HUES48 (cell line): ENCODE results near the gene MT1F.

Experiments used
- H3K27ac ChIP-seq: one replicate; pipeline ENCODE4 v1.7.0; 2013; ENCODE audit warnings: low read depth, low read length, inconsistent platforms
- H3K27me3 ChIP-seq: 2 replicates; pipeline ENCODE4 v1.6.1; 2013; ENCODE audit warnings: mild to moderate bottlenecking, low read length; ENCODE audit not compliant: control insufficient read depth, insufficient read depth
- H3K36me3 ChIP-seq: 2 replicates; pipeline ENCODE4 v1.6.1; 2013; ENCODE audit warnings: low read length; ENCODE audit not compliant: control insufficient read depth, insufficient read depth
- H3K4me1 ChIP-seq: 2 replicates; pipeline ENCODE4 v1.6.1; 2013; ENCODE audit warnings: mild to moderate bottlenecking, low read length; ENCODE audit not compliant: control insufficient read depth, insufficient read depth
- H3K4me3 ChIP-seq: 2 replicates; pipeline ENCODE4 v1.5.1; 2013; ENCODE audit warnings: mild to moderate bottlenecking, low read depth, low read length
- H3K9ac ChIP-seq: 2 replicates; pipeline ENCODE4 v1.6.1; 2013; ENCODE audit warnings: mild to moderate bottlenecking, low read depth, low read length, moderate library complexity
- H3K9me3 ChIP-seq: 2 replicates; pipeline ENCODE4 v1.6.1; 2013; ENCODE audit warnings: low read length; ENCODE audit not compliant: control insufficient read depth, insufficient read depth

Gene MT1F

GRCh38 chr16:56657555-56658326, at the start of gene MT1F:
TSS of gene MT1F (plus strand) at chr16:56657959. CDS start at chr16:56658059, 100 bp downstream.
- Histone ChIP-seq H3K9ac (no peak within 1 kb of the TSS), H3K9me3 (no peaks in the 10 kb centered on the region), H3K36me3 (no peaks in the 10 kb centered on the region), H3K4me1 (peaks cover 11% of the 10 kb centered on the region), H3K4me3 (peak within 1 kb of the TSS; percentile 66), H3K27me3 (peaks cover 88% of the 10 kb centered on the region), H3K27ac (peak within 1 kb of the TSS; percentile 83)

- no peaks in the 10 kb centered on the region for H3K36me3 ChIP-seq
- H3K9ac ChIP-seq, result no peak within 1 kb of the TSS; the same call in 1 of the 2 replicates
- no peaks in the 10 kb centered on the region for H3K9me3 ChIP-seq
- H3K4me3 ChIP-seq, result peak within 1 kb of the TSS; percentile 65
- H3K4me1 ChIP-seq, result peaks cover 32% of the 10 kb centered on the region
- H3K27ac ChIP-seq, result no peak within 1 kb of the TSS
- peaks cover 79% of the 10 kb centered on the region for H3K27me3 ChIP-seq
These were observed 49.5 kb upstream of the MT1F start, which contains the start of gene MT2A for GRCh38 chr16:56608043-56608875. TSS of gene MT2A (plus strand) at chr16:56608584. CDS start at chr16:56608656, 72 bp downstream.

GRCh38 chr16:56608876-56609462, 48.8 kb upstream of the MT1F start:
- Histone ChIP-seq H3K27ac (no peak overlapping the region), H3K36me3 (no peaks in the 10 kb centered on the region), H3K9ac (no peak overlapping the region), H3K4me3 (peak overlapping the region; percentile 65), H3K4me1 (peaks cover 32% of the 10 kb centered on the region), H3K27me3 (peaks cover 86% of the 10 kb centered on the region), H3K9me3 (no peaks in the 10 kb centered on the region)

- Histone ChIP-seq H3K36me3 (no peaks in the 10 kb centered on the region), H3K27me3 (peaks cover 92% of the 10 kb centered on the region), H3K4me1 (peaks cover 32% of the 10 kb centered on the region), H3K9ac (no peak overlapping the region), H3K4me3 (peak overlapping the region; percentile 65; the same call in 1 of the 2 replicates), H3K9me3 (no peaks in the 10 kb centered on the region), H3K27ac (no peak overlapping the region)
These were observed 48.3 kb upstream of the MT1F start for GRCh38 chr16:56609463-56609921.

- Histone ChIP-seq H3K9me3 (no peaks in the 10 kb centered on the region), H3K27me3 (peaks cover 94% of the 10 kb centered on the region), H3K36me3 (no peaks in the 10 kb centered on the region), H3K4me3 (no peak overlapping the region), H3K27ac (peak overlapping the region; percentile 4), H3K9ac (no peak overlapping the region), H3K4me1 (peaks cover 32% of the 10 kb centered on the region)
These were observed 47.6 kb upstream of the MT1F start for GRCh38 chr16:56610017-56610608.

GRCh38 chr16:56610609-56611111, 47.1 kb upstream of the MT1F start:
- no peak overlapping the region for H3K27ac ChIP-seq
- peaks cover 95% of the 10 kb centered on the region for H3K27me3 ChIP-seq
- H3K4me3 ChIP-seq, result no peak overlapping the region
- H3K36me3 ChIP-seq, result no peaks in the 10 kb centered on the region
- no peak overlapping the region for H3K9ac ChIP-seq
- H3K9me3 ChIP-seq, result no peaks in the 10 kb centered on the region
- H3K4me1 ChIP-seq, result peaks cover 32% of the 10 kb centered on the region

GRCh38 chr16:56611281-56611833, 46.4 kb upstream of the MT1F start:
- Histone ChIP-seq H3K27ac (no peak overlapping the region), H3K27me3 (peaks cover 95% of the 10 kb centered on the region), H3K9ac (no peak overlapping the region), H3K36me3 (no peaks in the 10 kb centered on the region), H3K4me1 (peaks cover 32% of the 10 kb centered on the region), H3K4me3 (no peak overlapping the region), H3K9me3 (no peaks in the 10 kb centered on the region)

GRCh38 chr16:56613706-56614105, 44.1 kb upstream of the MT1F start:
- peaks cover 95% of the 10 kb centered on the region for H3K27me3 ChIP-seq
- peaks cover 31% of the 10 kb centered on the region for H3K4me1 ChIP-seq
- no peaks in the 10 kb centered on the region for H3K9me3 ChIP-seq
- H3K4me3 ChIP-seq, result no peak overlapping the region
- no peaks in the 10 kb centered on the region for H3K36me3 ChIP-seq
- no peak overlapping the region for H3K27ac ChIP-seq
- no peak overlapping the region for H3K9ac ChIP-seq

- Histone ChIP-seq H3K4me1 (peaks cover 22% of the 10 kb centered on the region), H3K9me3 (no peaks in the 10 kb centered on the region), H3K36me3 (no peaks in the 10 kb centered on the region), H3K9ac (no peak overlapping the region), H3K27ac (no peak overlapping the region), H3K4me3 (no peak overlapping the region), H3K27me3 (peaks cover 95% of the 10 kb centered on the region)
These were observed 43.2 kb upstream of the MT1F start for GRCh38 chr16:56614549-56614991.

GRCh38 chr16:56615353-56615752, 42.4 kb upstream of the MT1F start:
- Histone ChIP-seq H3K9me3 (no peaks in the 10 kb centered on the region), H3K4me1 (peaks cover 14% of the 10 kb centered on the region; the same call in 1 of the 2 replicates), H3K27me3 (peaks cover 94% of the 10 kb centered on the region), H3K27ac (no peak overlapping the region), H3K4me3 (no peak overlapping the region), H3K9ac (no peak overlapping the region), H3K36me3 (no peaks in the 10 kb centered on the region)
